Measurements from ENCODE around the gene MCL1. TPM values are rescaled to one million over a fixed set of nuclear protein-coding genes. Genes with fewer than 3 reads are reported as not detected.

The MCL1 gene
- total and polyA plus RNA-seq, 12 donors, result 57.4 to 299 (median 192) TPM

- no peaks in the 10 kb centered on the region for H3K9me3 ChIP-seq (replicated peaks in 1 of 3)
- no peaks in the 10 kb centered on the region for H3K27me3 ChIP-seq
- DNase-seq, result peak; percentile 76 to 90 (median 80)
- peak overlapping the region in 1 of 4 donors; percentile 72 for H3K4me3 ChIP-seq
- intact Hi-C loops (cut with DNase I), result loop anchor here in 1 of 2 donors (5.0 kb wide), 1 partner anchor 62 kb away; no protein-coding TSS in a partner anchor
- no peaks in the 10 kb centered on the region for H3K36me3 ChIP-seq (replicated peaks in 1 of 2)
- WGBS, 4 donors, result 27 to 61% (median 37%) methylated on average over 6 to 9 of the region's 9 CpGs
- peak; percentile 79 to 87 (median 83) for TF ChIP-seq CTCF (IDR thresholded peaks at IDR 0.05)
- TF ChIP-seq POLR2A (IDR thresholded peaks at IDR 0.05), result no peak
- peaks cover 55% of the 10 kb centered on the region in 2 donors for H3K4me1 ChIP-seq (replicated peaks in 1 of 2)
- peak overlapping the region in 2 of 5 donors; percentile 100 for H3K27ac ChIP-seq
Observed at GRCh38 chr1:150560011-150560438, 19.4 kb downstream of the MCL1 start.

- WGBS, 4 donors, result 60 to 71% (median 70%) methylated on average over 3 to 10 of the region's 10 CpGs
- peak overlapping the region in 2 of 5 donors; percentile 100 for H3K27ac ChIP-seq
Observed at GRCh38 chr1:150559656-150560010, 19.8 kb downstream of the MCL1 start.

GRCh38 chr1:150558761-150559655 is 20.4 kb downstream of the MCL1 start:
- no peaks in the 10 kb centered on the region for H3K27me3 ChIP-seq
- H3K27ac ChIP-seq, result peak overlapping the region in 2 of 5 donors; percentile 100
- H3K4me3 ChIP-seq, result peak overlapping the region in 1 of 4 donors; percentile 28
- H3K36me3 ChIP-seq (replicated peaks in 1 of 2), result no peaks in the 10 kb centered on the region
- intact Hi-C loops (cut with DNase I), result loop anchor here in 1 of 2 donors (5.0 to 10.0 kb wide), 2 partner anchors 63 to 256 kb away; no protein-coding TSS in a partner anchor
- H3K9me3 ChIP-seq (replicated peaks in 1 of 3), result no peaks in the 10 kb centered on the region
- TF ChIP-seq POLR2A (IDR thresholded peaks at IDR 0.05) (no peak), CTCF (IDR thresholded peaks at IDR 0.05) (no peak)
- DNase-seq, result peak in 3 of 7 donors; percentile 63 to 75 (median 71)
- peaks cover 44 to 45% of the 10 kb centered on the region in 2 donors for H3K4me1 ChIP-seq (replicated peaks in 1 of 2)
- WGBS, 4 donors, result 66 to 72% (median 69%) methylated on average over 2 to 28 of the region's 28 CpGs

More at GRCh38 chr1:150559656-150560010, 19.8 kb downstream of the MCL1 start:
- DNase-seq, result peak in 1 of 7 donors; percentile 57
- Histone ChIP-seq H3K4me1 (replicated peaks in 1 of 2) (peaks cover 51% of the 10 kb centered on the region in 2 donors), H3K27me3 (no peaks in the 10 kb centered on the region), H3K36me3 (replicated peaks in 1 of 2) (no peaks in the 10 kb centered on the region), H3K4me3 (peak overlapping the region in 1 of 4 donors; percentile 72), H3K9me3 (replicated peaks in 1 of 3) (no peaks in the 10 kb centered on the region)
- intact Hi-C loops (cut with DNase I), result loop anchor here (5.0 to 10.0 kb wide), 2 partner anchors 63 to 255 kb away; no protein-coding TSS in a partner anchor
- TF ChIP-seq POLR2A (IDR thresholded peaks at IDR 0.05), result no peak
- no peak for TF ChIP-seq CTCF (IDR thresholded peaks at IDR 0.05)

- Histone ChIP-seq H3K27me3 (no peaks in the 10 kb centered on the region), H3K36me3 (replicated peaks in 1 of 2) (no peaks in the 10 kb centered on the region), H3K4me1 (replicated peaks in 1 of 2) (peaks cover 37 to 38% of the 10 kb centered on the region in 2 donors), H3K4me3 (peak overlapping the region in 1 of 4 donors; percentile 28), H3K27ac (peak overlapping the region in 2 of 5 donors; percentile 100), H3K9me3 (replicated peaks in 1 of 3) (no peaks in the 10 kb centered on the region)
- 76 to 100% (median 83%) methylated on average over 2 to 15 of the region's 15 CpGs for WGBS, 4 donors
- intact Hi-C loops (cut with DNase I), result loop anchor here in 1 of 2 donors (5.0 to 10.0 kb wide), 2 partner anchors 64 to 256 kb away; no protein-coding TSS in a partner anchor
- TF ChIP-seq CTCF (IDR thresholded peaks at IDR 0.05), result no peak
- no peak for TF ChIP-seq POLR2A (IDR thresholded peaks at IDR 0.05)
- peak in 1 of 7 donors; percentile 9 for DNase-seq
Observed at GRCh38 chr1:150558303-150558704, 21.1 kb downstream of the MCL1 start.
